HFF-Myc (cell line): ENCODE results near the gene PDZD8.

Experiments
- DNase-seq: peaks from one replicate; pipeline ENCODE4 v3.0.0-alpha.2; 2011; ENCODE audit warnings: low read depth; ENCODE audit errors: extremely low read depth
- H3K4me3 ChIP-seq: replicated peaks from 2 replicates; pipeline ENCODE4 v1.5.1; 2011; ENCODE audit warnings: low read depth, mild to moderate bottlenecking, control low read depth, low read length
- TF ChIP-seq, protein P1 (sequence below): IDR thresholded peaks from 2 replicates; pipeline ENCODE4 v1.5.1; 2012; ENCODE audit warnings: mild to moderate bottlenecking, low read depth, low read length, control low read depth; ENCODE audit errors: missing control alignments

PDZD8 gene

DNA sequence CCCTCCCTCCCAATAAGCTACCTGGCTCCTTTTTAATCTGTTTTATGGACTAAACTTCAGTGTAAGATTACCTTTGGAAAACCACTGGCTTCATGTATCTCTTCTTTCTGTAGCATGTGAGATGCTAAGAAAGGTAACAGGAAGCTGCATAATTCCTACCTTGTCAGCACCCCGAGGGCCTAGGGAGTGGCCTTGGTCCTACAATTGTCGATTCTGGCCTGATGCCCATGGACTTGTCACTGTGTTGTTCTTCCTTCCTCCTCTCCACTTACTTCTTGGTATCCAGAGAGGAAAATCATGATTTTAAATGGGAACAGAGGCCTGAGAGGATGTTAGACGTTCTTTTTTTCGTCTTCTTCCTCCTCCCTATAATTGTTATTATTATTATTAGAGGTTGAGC is 42.9 kb upstream of the PDZD8 start:
- TF ChIP-seq, protein P1, sequence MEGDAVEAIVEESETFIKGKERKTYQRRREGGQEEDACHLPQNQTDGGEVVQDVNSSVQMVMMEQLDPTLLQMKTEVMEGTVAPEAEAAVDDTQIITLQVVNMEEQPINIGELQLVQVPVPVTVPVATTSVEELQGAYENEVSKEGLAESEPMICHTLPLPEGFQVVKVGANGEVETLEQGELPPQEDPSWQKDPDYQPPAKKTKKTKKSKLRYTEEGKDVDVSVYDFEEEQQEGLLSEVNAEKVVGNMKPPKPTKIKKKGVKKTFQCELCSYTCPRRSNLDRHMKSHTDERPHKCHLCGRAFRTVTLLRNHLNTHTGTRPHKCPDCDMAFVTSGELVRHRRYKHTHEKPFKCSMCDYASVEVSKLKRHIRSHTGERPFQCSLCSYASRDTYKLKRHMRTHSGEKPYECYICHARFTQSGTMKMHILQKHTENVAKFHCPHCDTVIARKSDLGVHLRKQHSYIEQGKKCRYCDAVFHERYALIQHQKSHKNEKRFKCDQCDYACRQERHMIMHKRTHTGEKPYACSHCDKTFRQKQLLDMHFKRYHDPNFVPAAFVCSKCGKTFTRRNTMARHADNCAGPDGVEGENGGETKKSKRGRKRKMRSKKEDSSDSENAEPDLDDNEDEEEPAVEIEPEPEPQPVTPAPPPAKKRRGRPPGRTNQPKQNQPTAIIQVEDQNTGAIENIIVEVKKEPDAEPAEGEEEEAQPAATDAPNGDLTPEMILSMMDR, result no peak
- DNase-seq, result no peak
- H3K4me3 ChIP-seq, result no peak overlapping the region

DNA sequence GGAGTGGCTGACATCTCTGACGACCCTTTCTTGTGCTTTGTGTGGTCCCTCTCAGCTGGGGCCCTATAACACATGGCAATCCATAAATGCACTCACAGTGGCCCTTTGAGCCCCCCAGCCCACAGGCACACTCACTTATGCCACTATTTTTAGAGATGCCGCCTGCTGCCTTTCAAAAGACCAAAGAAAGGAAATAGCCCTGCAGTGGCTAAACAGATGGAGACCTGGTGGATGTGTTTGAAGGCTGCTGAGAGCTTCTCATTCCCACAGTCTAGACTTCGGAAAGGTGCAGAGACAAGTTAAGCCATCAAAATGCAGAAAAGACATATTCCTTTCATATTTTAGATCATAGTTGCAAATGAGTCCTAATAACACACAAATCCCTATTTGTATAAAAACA is 42.0 kb upstream of the PDZD8 start:
- H3K4me3 ChIP-seq, result no peak overlapping the region

DNA sequence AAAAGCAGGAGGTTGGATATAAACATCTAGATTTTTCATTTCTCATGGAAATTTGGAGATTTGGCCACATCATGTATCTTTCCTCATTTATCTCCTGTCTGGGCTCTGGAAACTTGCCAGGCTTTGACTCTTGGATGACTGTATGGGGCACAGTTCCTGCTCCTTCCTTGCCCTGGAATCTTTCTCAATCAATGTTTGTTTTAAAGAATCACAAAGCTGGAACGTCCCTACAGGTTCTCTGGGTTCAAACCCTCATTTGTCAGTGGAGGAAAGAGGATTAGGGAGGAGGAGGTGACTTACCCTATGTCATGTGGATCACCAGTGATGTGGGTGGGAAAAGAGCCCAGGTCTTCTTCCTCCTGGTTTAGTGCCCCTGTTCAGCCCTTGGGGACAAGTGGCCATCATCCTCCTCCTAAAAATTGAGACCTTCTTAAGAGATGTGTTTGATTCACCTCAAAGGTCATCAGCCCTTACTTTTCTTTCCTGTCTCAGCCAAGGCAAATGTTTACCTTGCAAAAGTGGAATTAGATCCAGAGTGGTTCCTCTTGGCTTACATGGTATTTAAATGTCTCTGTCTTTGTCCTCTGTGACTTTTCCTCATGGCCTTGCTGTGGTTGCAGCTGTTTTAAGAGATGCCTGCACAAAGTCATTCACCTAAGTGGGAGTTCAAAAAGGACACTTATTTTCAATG is 38.8 kb upstream of the PDZD8 start:
- no peak for DNase-seq
- TF ChIP-seq, protein P1, result no peak
- no peak overlapping the region for H3K4me3 ChIP-seq

More for the DNA sequence above, 42.0 kb upstream of the PDZD8 start:
- TF ChIP-seq, protein P1, result no peak
- no peak for DNase-seq

DNA sequence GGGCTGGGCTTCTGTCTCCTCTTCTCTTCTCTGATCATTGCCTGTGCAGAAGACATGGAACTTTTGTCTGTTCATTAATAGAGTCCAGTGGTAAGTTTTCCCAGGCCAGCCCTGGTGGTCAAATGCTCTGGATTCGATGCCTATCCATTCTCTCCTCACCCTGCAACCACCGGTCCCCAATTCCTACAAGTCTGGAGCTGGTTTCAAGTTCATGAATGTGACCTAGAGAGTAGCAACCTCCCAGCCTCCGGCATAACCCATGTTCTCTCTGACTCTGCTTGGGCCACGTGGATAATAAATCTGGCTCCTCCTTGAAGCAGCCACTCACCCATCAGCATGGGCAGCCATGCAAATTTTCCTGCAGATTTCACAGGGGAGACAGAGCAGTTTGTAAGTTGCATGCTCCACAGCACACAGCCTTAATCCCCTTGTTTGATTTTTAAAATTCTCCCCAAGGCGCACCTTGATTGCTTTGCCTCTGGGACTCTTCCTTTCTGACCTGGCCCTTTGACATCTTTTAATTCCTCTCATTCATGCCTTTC is 37.3 kb upstream of the PDZD8 start:
- H3K4me3 ChIP-seq, result no peak overlapping the region
- DNase-seq, result no peak
- TF ChIP-seq, protein P1, result no peak

DNA sequence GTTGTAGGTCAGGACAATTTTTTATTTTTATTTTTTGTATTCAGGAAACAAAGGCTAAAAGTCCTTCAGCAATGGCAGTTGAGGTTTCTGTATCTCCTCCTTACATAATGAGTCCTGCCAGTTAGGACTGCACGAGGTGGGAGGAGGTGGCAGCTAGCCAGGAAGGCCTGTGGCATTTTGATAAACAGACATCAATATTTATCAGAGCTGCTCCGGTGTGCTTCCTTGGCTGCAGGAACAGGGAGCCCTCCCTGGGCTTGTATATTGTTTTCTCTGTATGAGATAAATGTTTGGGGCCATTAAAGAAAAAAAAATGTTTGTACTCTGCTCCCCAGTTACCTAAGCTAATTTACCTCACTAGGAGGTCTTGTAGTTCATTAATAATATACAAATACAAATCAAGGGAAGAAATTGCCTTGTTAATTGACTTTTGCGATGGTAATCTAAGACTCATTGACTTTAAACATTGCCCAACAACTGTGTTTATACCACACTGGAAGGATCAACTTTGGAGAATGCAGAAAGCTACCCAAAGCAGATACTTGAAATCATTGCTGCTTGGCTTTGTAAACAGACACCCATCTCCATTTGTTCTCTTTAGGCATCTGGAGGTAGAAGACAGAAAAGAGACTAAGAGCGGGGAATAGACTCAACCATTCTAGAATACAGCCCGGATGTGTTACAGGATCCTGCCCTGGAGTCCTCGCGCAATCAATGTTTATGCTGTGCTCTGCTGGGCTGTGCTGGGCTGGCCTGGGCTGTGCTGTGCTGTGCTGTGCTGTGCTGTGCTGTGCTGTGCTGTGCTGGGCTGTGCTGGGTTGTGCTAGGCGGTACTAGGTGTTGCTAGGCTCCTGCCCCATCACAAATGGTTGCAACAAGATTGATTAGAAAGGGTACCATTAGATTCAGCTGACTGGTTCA is 36.5 kb upstream of the PDZD8 start:
- TF ChIP-seq, protein P1, result no peak
- H3K4me3 ChIP-seq, result no peak overlapping the region
- no peak for DNase-seq

DNA sequence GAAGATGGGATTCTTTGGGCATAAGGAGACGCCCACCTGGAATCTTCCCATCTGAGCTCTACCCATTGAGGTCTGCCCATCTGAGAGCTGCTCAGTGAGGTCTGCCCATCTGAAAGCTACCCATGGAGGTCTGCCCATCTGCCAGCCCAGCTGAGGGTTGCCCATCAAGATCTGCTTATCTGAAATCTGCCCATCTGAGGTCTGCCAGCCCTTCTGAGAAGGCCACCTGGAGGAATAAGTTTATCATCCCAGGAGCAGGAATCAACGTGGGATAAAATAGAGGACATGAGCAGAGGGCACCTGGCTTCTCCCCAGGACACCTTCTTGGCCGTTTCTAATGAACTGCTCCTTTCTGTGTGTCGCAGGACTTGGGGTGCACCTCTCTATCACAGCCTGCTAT is 35.3 kb upstream of the PDZD8 start:
- no peak overlapping the region for H3K4me3 ChIP-seq
- DNase-seq, result no peak
- TF ChIP-seq, protein P1, result no peak
